Measurements from ENCODE around the gene MOCS3. TPM values are rescaled to one million over a fixed set of nuclear protein-coding genes. Genes with fewer than 3 reads are reported as not detected.

The MOCS3 gene
- total RNA-seq, 4 donors from 2014 or later = 2.1 to 4.2 (median 3.4) TPM

DNA sequence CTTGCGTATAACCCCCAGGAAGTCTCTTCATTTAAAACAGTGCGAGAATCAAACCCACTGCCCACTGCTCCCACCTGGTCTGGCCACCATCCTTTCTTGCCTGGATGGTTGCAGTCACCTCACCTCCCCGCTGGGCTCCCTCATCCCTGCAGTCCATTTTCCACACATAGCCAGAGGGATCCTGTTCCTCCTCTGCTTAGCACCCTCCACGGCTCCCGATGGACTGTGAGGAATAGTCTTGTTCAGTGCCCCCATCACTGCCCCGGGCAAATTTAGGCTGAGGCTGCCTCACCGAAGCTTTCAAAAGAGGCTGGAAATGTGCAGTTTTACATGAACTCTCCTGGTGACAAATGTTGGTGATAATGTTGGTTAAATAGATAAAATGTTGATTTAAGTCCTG lies 46.6 kb downstream of the MOCS3 start:
- TF ChIP-seq CTCF (IDR thresholded peaks at IDR 0.05; ENCODE audit: low read depth) = no peak

- TF ChIP-seq CTCF (IDR thresholded peaks at IDR 0.05; ENCODE audit: low read depth) = no peak
Measured at GRCh38 chr20:51008718-51009117, 50.1 kb downstream of the MOCS3 start.

- TF ChIP-seq CTCF (IDR thresholded peaks at IDR 0.05; ENCODE audit: low read depth) = no peak
Measured at GRCh38 chr20:51009303-51010042, 50.9 kb downstream of the MOCS3 start.

- TF ChIP-seq CTCF (IDR thresholded peaks at IDR 0.05; ENCODE audit: low read depth) = no peak
Measured at GRCh38 chr20:51010043-51010365, 51.4 kb downstream of the MOCS3 start.

GRCh38 chr20:51010932-51011331 lies 52.3 kb downstream of the MOCS3 start:
- TF ChIP-seq CTCF (IDR thresholded peaks at IDR 0.05; ENCODE audit: low read depth) = no peak

GRCh38 chr20:51011479-51011878 lies 52.9 kb downstream of the MOCS3 start:
- TF ChIP-seq CTCF (IDR thresholded peaks at IDR 0.05; ENCODE audit: low read depth) = no peak

- no peak for TF ChIP-seq CTCF (IDR thresholded peaks at IDR 0.05; ENCODE audit: low read depth)
Measured at GRCh38 chr20:51012357-51012756, 53.7 kb downstream of the MOCS3 start.

Other genes with a start within 250 kb of the MOCS3 start
- gene PARD6B, start 227.2 kb upstream of the MOCS3 start, total RNA-seq = 1 to 10 TPM; 1.6 to 2.2 (median 1.9) TPM
- gene BCAS4, start 163.8 kb upstream of the MOCS3 start, total RNA-seq = 10 to 100 TPM in 1 of 4 donors, 1 to 10 TPM in 2, under 1 TPM in 1; 0.49 to 14.8 (median 4.3) TPM
- gene ADNP, start 27.4 kb upstream of the MOCS3 start, total RNA-seq = 10 to 100 TPM; 48.2 to 54.9 (median 52.7) TPM
- gene DPM1, start 286 bp upstream of the MOCS3 start, total RNA-seq = 10 to 100 TPM; 40.6 to 73.7 (median 48.6) TPM
- gene KCNG1, start 64.3 kb downstream of the MOCS3 start, total RNA-seq = under 1 TPM in 1 of 4 donors, not detected in 3; 0.34 TPM

All from subcutaneous adipose tissue (tissue), 4 donors.